HL-60 (cell line): ENCODE results near the gene MCIDAS.

Experiments
- POLR2AphosphoS5 ChIP-seq: IDR thresholded peaks from 2 replicates; pipeline ENCODE4 v1.6.1; 2012; ENCODE audit warnings: low read depth
- TF ChIP-seq, protein P1 (sequence below): IDR thresholded peaks from one replicate; pipeline ENCODE4 v1.5.1; 2011; ENCODE audit warnings: low read length, control low read depth, inconsistent platforms; ENCODE audit not compliant: insufficient read depth

DNA sequence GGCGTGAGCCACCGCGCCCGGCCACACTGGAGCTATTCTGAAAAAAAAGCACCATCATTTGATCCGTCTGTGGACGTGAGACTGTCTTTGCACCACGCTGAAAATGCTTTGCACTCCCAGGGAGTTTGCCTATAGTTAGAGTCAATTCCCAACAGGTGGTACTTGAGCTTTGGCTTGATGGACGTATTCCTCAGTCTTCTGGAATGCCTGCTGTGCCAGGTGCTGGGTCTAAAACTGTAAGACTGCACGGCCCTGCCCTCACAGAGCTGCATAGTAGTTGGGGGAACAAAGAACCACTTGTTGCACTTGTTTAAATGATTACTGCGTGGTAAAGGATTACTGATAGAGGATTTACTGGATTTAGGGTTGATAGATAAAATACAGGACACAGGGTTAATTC is 9.7 kb upstream of the MCIDAS start:
- TF ChIP-seq, protein P1, sequence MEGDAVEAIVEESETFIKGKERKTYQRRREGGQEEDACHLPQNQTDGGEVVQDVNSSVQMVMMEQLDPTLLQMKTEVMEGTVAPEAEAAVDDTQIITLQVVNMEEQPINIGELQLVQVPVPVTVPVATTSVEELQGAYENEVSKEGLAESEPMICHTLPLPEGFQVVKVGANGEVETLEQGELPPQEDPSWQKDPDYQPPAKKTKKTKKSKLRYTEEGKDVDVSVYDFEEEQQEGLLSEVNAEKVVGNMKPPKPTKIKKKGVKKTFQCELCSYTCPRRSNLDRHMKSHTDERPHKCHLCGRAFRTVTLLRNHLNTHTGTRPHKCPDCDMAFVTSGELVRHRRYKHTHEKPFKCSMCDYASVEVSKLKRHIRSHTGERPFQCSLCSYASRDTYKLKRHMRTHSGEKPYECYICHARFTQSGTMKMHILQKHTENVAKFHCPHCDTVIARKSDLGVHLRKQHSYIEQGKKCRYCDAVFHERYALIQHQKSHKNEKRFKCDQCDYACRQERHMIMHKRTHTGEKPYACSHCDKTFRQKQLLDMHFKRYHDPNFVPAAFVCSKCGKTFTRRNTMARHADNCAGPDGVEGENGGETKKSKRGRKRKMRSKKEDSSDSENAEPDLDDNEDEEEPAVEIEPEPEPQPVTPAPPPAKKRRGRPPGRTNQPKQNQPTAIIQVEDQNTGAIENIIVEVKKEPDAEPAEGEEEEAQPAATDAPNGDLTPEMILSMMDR: no peak
- TF ChIP-seq POLR2AphosphoS5: no peak
